GM12878 (cell line): ENCODE measurements around the gene NTF3. TPM values are rescaled to one million over a fixed set of nuclear protein-coding genes. Genes with fewer than 3 reads are reported as not detected.

Experiments used
- ATAC-seq: fragments of 200-7000 bp; cut with Tn5 transposase; 3 replicates; pipeline ENCODE4 v1.9.1; 2020; ENCODE audit warnings: mild to moderate bottlenecking, moderate library complexity
- BruUV-seq: library from RNA; stranded (reverse); fragments of 400-500 nt; replicated peaks from 2 replicates; lab custom pipeline; 2021; lab: Mats Ljungman, UMichigan
- CTCF ChIA-PET: fragments of 300-600 bp; sonication (Branson Sonifier 250); formaldehyde crosslinking; extraction: SDS; loops from one replicate; lab custom pipeline; 2021; ENCODE audit warnings: inconsistent platforms; lab: Yijun Ruan, JAX
- POLR2A ChIA-PET: fragments of 350-600 bp; formaldehyde crosslinking; extraction: SDS; loops from one replicate; lab custom pipeline; 2021; ENCODE audit warnings: inconsistent platforms; lab: Charles Lee
- RAD21 ChIA-PET: fragments of 300-600 bp; sonication (Branson Sonifier 250); formaldehyde crosslinking; loops from one replicate; lab custom pipeline; 2023; ENCODE audit warnings: antibody characterized with exemption; ENCODE audit not compliant: unreplicated experiment; lab: Charles Lee
- SMC1A ChIA-PET: fragments of 300-600 bp; sonication (Branson Sonifier 250); formaldehyde crosslinking; loops from one replicate; lab custom pipeline; 2023; ENCODE audit not compliant: unreplicated experiment, uncharacterized antibody; lab: Charles Lee
- DNase-seq: peaks from one replicate; pipeline ENCODE4 v3.0.0-alpha.2; 2011; ENCODE audit warnings: low read depth, low spot score
- FAIRE-seq: peaks from 3 replicates; lab custom pipeline; 2011; peaks lifted over from hg19 to GRCh38; lab: Jason Lieb, UNC
- H2AFZ ChIP-seq: 2 replicates; pipeline ENCODE4 v1.6.0; 2011; ENCODE audit warnings: low read depth, low read length, control low read depth; ENCODE audit not compliant: control insufficient read depth
- H3K27ac ChIP-seq: 2 replicates; pipeline ENCODE4 v1.5.1; 2011; ENCODE audit warnings: control low read depth; ENCODE audit not compliant: control insufficient read depth, insufficient read depth
- H3K27me3 ChIP-seq, 2 experiments: replicated peaks in 1 of 2; 2 replicates each; pipeline versions ENCODE4 v1.6.0 to v1.6.1; 2011; ENCODE audit warnings: low read length in 1 of 2; ENCODE audit not compliant: control insufficient read depth in 2 of 2, insufficient read depth in 2 of 2
- H3K36me3 ChIP-seq, 2 experiments: 2 replicates each; pipeline ENCODE4 v1.5.1; 2011; ENCODE audit warnings: low read length in 1 of 2; ENCODE audit not compliant: control insufficient read depth in 2 of 2, insufficient read depth in 2 of 2
- H3K4me1 ChIP-seq: 2 replicates; pipeline ENCODE4 v1.6.1; 2011; ENCODE audit warnings: mild to moderate bottlenecking, low read length, moderate library complexity, mixed read lengths; ENCODE audit not compliant: control insufficient read depth, insufficient read depth
- H3K4me2 ChIP-seq: 2 replicates; pipeline ENCODE4 v1.6.0; 2011; ENCODE audit warnings: control low read depth; ENCODE audit not compliant: control insufficient read depth, insufficient read depth
- H3K4me3 ChIP-seq: fragments of 200-600 bp; sonication (generic); 2 replicates; pipeline ENCODE4 v1.5.1; 2016
- H3K79me2 ChIP-seq: 2 replicates; pipeline ENCODE4 v1.6.0; 2011; ENCODE audit warnings: low read length; ENCODE audit not compliant: control insufficient read depth, insufficient read depth
- H3K9ac ChIP-seq: 2 replicates; pipeline ENCODE4 v1.8.0; 2011; ENCODE audit warnings: low read length, control low read depth, mixed read lengths; ENCODE audit not compliant: control insufficient read depth, insufficient read depth
- H3K9me3 ChIP-seq: replicated peaks from 3 replicates; pipeline ENCODE4 v1.5.1; 2011; ENCODE audit warnings: mild to moderate bottlenecking, low read length; ENCODE audit not compliant: control insufficient read depth, insufficient read depth
- H4K20me1 ChIP-seq: 2 replicates; pipeline ENCODE4 v1.6.0; 2011; ENCODE audit not compliant: control insufficient read depth, insufficient read depth
- CTCF ChIP-seq, 3 experiments: IDR thresholded peaks in 2 of 3; conservative IDR thresholded peaks in 1 of 3; 2 replicates each; pipeline ENCODE4 v1.5.1; 2011; ENCODE audit warnings: low read depth in 3 of 3, low read length in 3 of 3, mild to moderate bottlenecking in 3 of 3, control low read depth in 2 of 3, moderate library complexity in 2 of 3, inconsistent platforms in 1 of 3, mixed read lengths in 1 of 3; ENCODE audit not compliant: control insufficient read depth in 2 of 3, insufficient read depth in 1 of 3; ENCODE audit errors: extremely low read depth in 1 of 3
- EED ChIP-seq: sonication (generic); IDR thresholded peaks from 2 replicates; pipeline ENCODE4 v1.6.1; 2016; ENCODE audit warnings: antibody characterized with exemption, low read depth
- ETV6 ChIP-seq, 2 experiments: fragments of 450-650 bp in 1 of 2; IDR thresholded peaks in 1 of 2; conservative IDR thresholded peaks in 1 of 2; 2 replicates each; pipeline ENCODE4 v1.6.1; 2014; ENCODE audit warnings: antibody characterized with exemption in 1 of 2, borderline replicate concordance in 1 of 2, low read depth in 1 of 2, mild to moderate bottlenecking in 1 of 2, moderate library complexity in 1 of 2
- JUND ChIP-seq: IDR thresholded peaks from 2 replicates; pipeline ENCODE4 v1.6.1; 2012; ENCODE audit warnings: low read depth, mild to moderate bottlenecking, low read length, improper control_type of control experiment, moderate library complexity
- MYC ChIP-seq: IDR thresholded peaks from 2 replicates; pipeline ENCODE4 v1.6.1; 2011; ENCODE audit warnings: mild to moderate bottlenecking, low read length, moderate library complexity, inconsistent platforms; ENCODE audit not compliant: insufficient read depth, insufficient replicate concordance, insufficient read length, severe bottlenecking
- ZNF217 ChIP-seq: fragments of 450-650 bp; IDR thresholded peaks from 2 replicates; pipeline ENCODE4 v1.6.1; 2017; ENCODE audit warnings: antibody characterized with exemption, mild to moderate bottlenecking
- WGBS: methylation state at CpG from one replicate; pipeline ENCODE4 v1.1.6; 2016; ENCODE audit warnings: low lambda C conversion rate; ENCODE audit not compliant: insufficient replicate concordance, insufficient coverage; ENCODE audit errors: missing lambda C conversion rate; 5-methylcytosine and 5-hydroxymethylcytosine counted together
- in situ Hi-C: fragments of 300-500 bp; cut with MboI; formaldehyde crosslinking; loops from 9 replicates; pipeline ENCODE4 v1.14.3; 2018; ENCODE audit warnings: mixed read lengths
- intact Hi-C: fragments of 100-400 bp; cut with micrococcal nuclease; formaldehyde crosslinking; loops from one replicate; pipeline ENCODE4 v1.14.2; 2022; ENCODE audit not compliant: unreplicated experiment
- polyA plus RNA-seq, 11 experiments: library from polyadenylated mRNA; depleted of rRNA in 4 of 11; unstranded in 6 of 11; stranded (reverse) in 5 of 11; fragments of >200 nt; fragmentation: Nextera tagmentation in 4 of 11; fragmentation: Illumina TruSeq in 1 of 11; extraction: Ambion mirVana in 4 of 11; extraction: Trizol in 1 of 11; gene quantifications; 1 replicate in 1 of 11; 2 replicates in 10 of 11; pipeline versions ENCODE4 v1.2.1 to v1.2.3, GENCODE V29; 2011 to 2016; ENCODE audit warnings: inconsistent platforms in 2 of 11, missing spikeins in 2 of 11, low read depth in 1 of 11
- total RNA-seq, 4 experiments: library from RNA; depleted of rRNA in 3 of 4; stranded (reverse); fragments of >200 nt in 3 of 4; fragmentation: Illumina TruSeq in 1 of 4; extraction: Trizol in 1 of 4; gene quantifications; 2 replicates each; pipeline versions ENCODE4 v1.2.1 to v1.2.3, GENCODE V29; 2013 to 2021
- TF ChIP-seq, protein P1 (sequence below): IDR thresholded peaks from 2 replicates; pipeline ENCODE4 v1.6.1; 2011; ENCODE audit warnings: mild to moderate bottlenecking, low read depth, low read length, moderate library complexity; ENCODE audit not compliant: insufficient replicate concordance

Gene NTF3
- total and polyA plus RNA-seq, 10 of the 15 experiments (the other 5 are each of a cell fraction or from before 2014, with no cell fraction given) = 0.07 TPM; not detected in 9

GRCh38 chr12:5458229-5459050 lies 26.5 kb downstream of the NTF3 start (continued):
- TF ChIP-seq CTCF (IDR thresholded peaks at IDR 0.05 in 2 of 3, conservative IDR thresholded peaks at IDR 0.05 in 1 of 3; ENCODE audit: control insufficient read depth in 2 of 3, extremely low read depth in 1 of 3, insufficient read depth in 1 of 3, low read depth in 3 of 3, low read length in 3 of 3) (no peak), JUND (no peak)

- Histone ChIP-seq H3K27me3 (peaks cover 0 to 3% of the 10 kb centered on the region in 2 experiments; a peak in 2 of 4 replicates), H3K9me3 (no peaks in the 10 kb centered on the region), H3K36me3 (no peaks in the 10 kb centered on the region), H3K4me1 (no peaks in the 10 kb centered on the region; the same call in 1 of the 2 replicates), H3K4me3 (no peak overlapping the region), H4K20me1 (no peaks in the 10 kb centered on the region), H2AFZ (no peak overlapping the region), H3K27ac (no peak overlapping the region), H3K4me2 (no peak overlapping the region), H3K79me2 (no peaks in the 10 kb centered on the region), H3K9ac (no peak overlapping the region)
- FAIRE-seq (no peak), DNase-seq (no peak), ATAC-seq (no peak)
- ChIA-PET POLR2A (no interaction called here), CTCF (no interaction called here), RAD21 (no interaction called here), SMC1A (no interaction called here)
- 28% methylated on average over 10 of the region's 10 CpGs for WGBS
- intact Hi-C loops (no loop called here), in situ Hi-C loops (no loop called here)
- no TSS peak for BruUV-seq
- TF ChIP-seq CTCF (IDR thresholded peaks at IDR 0.05 in 2 of 3, conservative IDR thresholded peaks at IDR 0.05 in 1 of 3; ENCODE audit: control insufficient read depth in 2 of 3, extremely low read depth in 1 of 3, insufficient read depth in 1 of 3, low read depth in 3 of 3, low read length in 3 of 3) = no peak
- no peak for TF ChIP-seq ETV6 (conservative IDR thresholded peaks at IDR 0.05 in 1 of 2, IDR thresholded peaks at IDR 0.05 in 1 of 2; ENCODE audit: borderline replicate concordance in 1 of 2, low read depth in 1 of 2)
- TF ChIP-seq EED = no peak
- no peak for TF ChIP-seq MYC
- TF ChIP-seq ZNF217 = no peak
- TF ChIP-seq, protein P1, sequence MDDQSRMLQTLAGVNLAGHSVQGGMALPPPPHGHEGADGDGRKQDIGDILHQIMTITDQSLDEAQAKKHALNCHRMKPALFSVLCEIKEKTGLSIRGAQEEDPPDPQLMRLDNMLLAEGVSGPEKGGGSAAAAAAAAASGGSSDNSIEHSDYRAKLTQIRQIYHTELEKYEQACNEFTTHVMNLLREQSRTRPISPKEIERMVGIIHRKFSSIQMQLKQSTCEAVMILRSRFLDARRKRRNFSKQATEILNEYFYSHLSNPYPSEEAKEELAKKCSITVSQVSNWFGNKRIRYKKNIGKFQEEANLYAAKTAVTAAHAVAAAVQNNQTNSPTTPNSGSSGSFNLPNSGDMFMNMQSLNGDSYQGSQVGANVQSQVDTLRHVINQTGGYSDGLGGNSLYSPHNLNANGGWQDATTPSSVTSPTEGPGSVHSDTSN = no peak
These were observed 27.3 kb downstream of the NTF3 start for GRCh38 chr12:5459051-5459782.
